HG03060 (cell line): Measurements from ENCODE around the gene TUNAR.

Experiments
- ATAC-seq: cut with Tn5 transposase; IDR thresholded peaks from one replicate; pipeline ENCODE4 v1.9.1; 2021; ENCODE audit warnings: low read depth, moderate number of reproducible peaks; ENCODE audit not compliant: unreplicated experiment

The TUNAR gene

GRCh38 chr14:95906591-95906990, 30.0 kb downstream of the TUNAR start:
- no peak for ATAC-seq

- ATAC-seq = no peak
These were observed 34.0 kb downstream of the TUNAR start for GRCh38 chr14:95910628-95911027.

GRCh38 chr14:95911456-95911855, 34.8 kb downstream of the TUNAR start:
- no peak for ATAC-seq

GRCh38 chr14:95915330-95915729, 38.7 kb downstream of the TUNAR start:
- ATAC-seq = no peak

- ATAC-seq = no peak
These were observed 41.8 kb downstream of the TUNAR start for GRCh38 chr14:95918466-95918865.

- no peak for ATAC-seq
These were observed 44.3 kb downstream of the TUNAR start for GRCh38 chr14:95920769-95921438.

- ATAC-seq = no peak
These were observed 45.4 kb downstream of the TUNAR start for GRCh38 chr14:95922080-95922479.

- no peak for ATAC-seq
These were observed 52.1 kb downstream of the TUNAR start for GRCh38 chr14:95928751-95929150.

- no peak for ATAC-seq
These were observed 54.8 kb downstream of the TUNAR start for GRCh38 chr14:95931384-95931783.

GRCh38 chr14:95935228-95935822, 58.7 kb downstream of the TUNAR start:
- no peak for ATAC-seq

GRCh38 chr14:95936041-95936440, 59.4 kb downstream of the TUNAR start:
- no peak for ATAC-seq

GRCh38 chr14:95939335-95939734, 62.7 kb downstream of the TUNAR start:
- ATAC-seq = no peak

- no peak for ATAC-seq
These were observed 65.3 kb downstream of the TUNAR start for GRCh38 chr14:95941897-95942296.

- no peak for ATAC-seq
These were observed 67.1 kb downstream of the TUNAR start for GRCh38 chr14:95943699-95944098.

- ATAC-seq = no peak
These were observed 67.8 kb downstream of the TUNAR start for GRCh38 chr14:95944462-95944861.

- ATAC-seq = no peak
These were observed 70.2 kb downstream of the TUNAR start for GRCh38 chr14:95946867-95947266.

GRCh38 chr14:95948558-95948981, 71.9 kb downstream of the TUNAR start:
- ATAC-seq = no peak

- no peak for ATAC-seq
These were observed 74.7 kb downstream of the TUNAR start for GRCh38 chr14:95951359-95951758.

- no peak for ATAC-seq
These were observed 76.6 kb downstream of the TUNAR start for GRCh38 chr14:95953111-95953724.

- no peak for ATAC-seq
These were observed 80.2 kb downstream of the TUNAR start for GRCh38 chr14:95956601-95957460.

- ATAC-seq = no peak
These were observed 81.5 kb downstream of the TUNAR start for GRCh38 chr14:95958105-95958504.
